GM12878 (cell line): Measurements from ENCODE around the gene AP1B1. TPM values are rescaled to one million over a fixed set of nuclear protein-coding genes. Genes with fewer than 3 reads are reported as not detected.

Experiments
- ATAC-seq: fragments of 200-7000 bp; cut with Tn5 transposase; 3 replicates; pipeline ENCODE4 v1.9.1; 2020; ENCODE audit warnings: mild to moderate bottlenecking, moderate library complexity
- BruUV-seq: library from RNA; stranded (reverse); fragments of 400-500 nt; replicated peaks from 2 replicates; lab custom pipeline; 2021; lab: Mats Ljungman, UMichigan
- CTCF ChIA-PET: fragments of 300-600 bp; sonication (Branson Sonifier 250); formaldehyde crosslinking; extraction: SDS; loops from one replicate; lab custom pipeline; 2021; ENCODE audit warnings: inconsistent platforms; lab: Yijun Ruan, JAX
- POLR2A ChIA-PET: fragments of 350-600 bp; formaldehyde crosslinking; extraction: SDS; loops from one replicate; lab custom pipeline; 2021; ENCODE audit warnings: inconsistent platforms; lab: Charles Lee
- RAD21 ChIA-PET: fragments of 300-600 bp; sonication (Branson Sonifier 250); formaldehyde crosslinking; loops from one replicate; lab custom pipeline; 2023; ENCODE audit warnings: antibody characterized with exemption; ENCODE audit not compliant: unreplicated experiment; lab: Charles Lee
- SMC1A ChIA-PET: fragments of 300-600 bp; sonication (Branson Sonifier 250); formaldehyde crosslinking; loops from one replicate; lab custom pipeline; 2023; ENCODE audit not compliant: unreplicated experiment, uncharacterized antibody; lab: Charles Lee
- DNase-seq: peaks from one replicate; pipeline ENCODE4 v3.0.0-alpha.2; 2011; ENCODE audit warnings: low read depth, low spot score
- FAIRE-seq: peaks from 3 replicates; lab custom pipeline; 2011; peaks lifted over from hg19 to GRCh38; lab: Jason Lieb, UNC
- H2AFZ ChIP-seq: 2 replicates; pipeline ENCODE4 v1.6.0; 2011; ENCODE audit warnings: low read depth, low read length, control low read depth; ENCODE audit not compliant: control insufficient read depth
- H3K27ac ChIP-seq: 2 replicates; pipeline ENCODE4 v1.5.1; 2011; ENCODE audit warnings: control low read depth; ENCODE audit not compliant: control insufficient read depth, insufficient read depth
- H3K27me3 ChIP-seq, 2 experiments: replicated peaks in 1 of 2; 2 replicates each; pipeline versions ENCODE4 v1.6.0 to v1.6.1; 2011; ENCODE audit warnings: low read length in 1 of 2; ENCODE audit not compliant: control insufficient read depth in 2 of 2, insufficient read depth in 2 of 2
- H3K36me3 ChIP-seq, 2 experiments: 2 replicates each; pipeline ENCODE4 v1.5.1; 2011; ENCODE audit warnings: low read length in 1 of 2; ENCODE audit not compliant: control insufficient read depth in 2 of 2, insufficient read depth in 2 of 2
- H3K4me1 ChIP-seq: 2 replicates; pipeline ENCODE4 v1.6.1; 2011; ENCODE audit warnings: mild to moderate bottlenecking, low read length, moderate library complexity, mixed read lengths; ENCODE audit not compliant: control insufficient read depth, insufficient read depth
- H3K4me2 ChIP-seq: 2 replicates; pipeline ENCODE4 v1.6.0; 2011; ENCODE audit warnings: control low read depth; ENCODE audit not compliant: control insufficient read depth, insufficient read depth
- H3K4me3 ChIP-seq: fragments of 200-600 bp; sonication (generic); 2 replicates; pipeline ENCODE4 v1.5.1; 2016
- H3K79me2 ChIP-seq: 2 replicates; pipeline ENCODE4 v1.6.0; 2011; ENCODE audit warnings: low read length; ENCODE audit not compliant: control insufficient read depth, insufficient read depth
- H3K9ac ChIP-seq: 2 replicates; pipeline ENCODE4 v1.8.0; 2011; ENCODE audit warnings: low read length, control low read depth, mixed read lengths; ENCODE audit not compliant: control insufficient read depth, insufficient read depth
- H3K9me3 ChIP-seq: replicated peaks from 3 replicates; pipeline ENCODE4 v1.5.1; 2011; ENCODE audit warnings: mild to moderate bottlenecking, low read length; ENCODE audit not compliant: control insufficient read depth, insufficient read depth
- H4K20me1 ChIP-seq: 2 replicates; pipeline ENCODE4 v1.6.0; 2011; ENCODE audit not compliant: control insufficient read depth, insufficient read depth
- ATF7 ChIP-seq: fragments of 450-650 bp; IDR thresholded peaks from 2 replicates; pipeline ENCODE4 v1.6.1; 2016; ENCODE audit warnings: low read depth, mild to moderate bottlenecking
- DPF2 ChIP-seq: fragments of 450-650 bp; IDR thresholded peaks from 2 replicates; pipeline ENCODE4 v1.6.1; 2017; ENCODE audit warnings: mild to moderate bottlenecking
- NBN ChIP-seq: fragments of 450-650 bp; IDR thresholded peaks from 2 replicates; pipeline ENCODE4 v1.6.1; 2016
- POLR2A ChIP-seq: IDR thresholded peaks from 2 replicates; pipeline ENCODE4 v1.6.1; 2011; ENCODE audit warnings: low read depth, mild to moderate bottlenecking, low read length
- POLR2AphosphoS5 ChIP-seq: IDR thresholded peaks from 2 replicates; pipeline ENCODE4 v1.6.1; 2011; ENCODE audit warnings: mild to moderate bottlenecking, low read length, inconsistent platforms
- RCOR1 ChIP-seq: conservative IDR thresholded peaks from 2 replicates; pipeline ENCODE4 v1.6.1; 2012; ENCODE audit warnings: low read depth, low read length, improper control_type of control experiment
- RFX5 ChIP-seq: IDR thresholded peaks from 2 replicates; pipeline ENCODE4 v1.6.1; 2011; ENCODE audit warnings: low read depth, low read length, improper control_type of control experiment
- TBL1XR1 ChIP-seq: IDR thresholded peaks from 2 replicates; pipeline ENCODE4 v1.6.1; 2012; ENCODE audit warnings: low read depth, low read length, improper control_type of control experiment
- ZNF207 ChIP-seq: fragments of 450-650 bp; IDR thresholded peaks from 2 replicates; pipeline ENCODE4 v1.6.1; 2014; ENCODE audit warnings: antibody characterized with exemption, mild to moderate bottlenecking, borderline replicate concordance
- WGBS: methylation state at CpG from one replicate; pipeline ENCODE4 v1.1.6; 2016; ENCODE audit warnings: low lambda C conversion rate; ENCODE audit not compliant: insufficient replicate concordance, insufficient coverage; ENCODE audit errors: missing lambda C conversion rate; 5-methylcytosine and 5-hydroxymethylcytosine counted together
- in situ Hi-C: fragments of 300-500 bp; cut with MboI; formaldehyde crosslinking; loops from 9 replicates; pipeline ENCODE4 v1.14.3; 2018; ENCODE audit warnings: mixed read lengths
- intact Hi-C: fragments of 100-400 bp; cut with micrococcal nuclease; formaldehyde crosslinking; loops from one replicate; pipeline ENCODE4 v1.14.2; 2022; ENCODE audit not compliant: unreplicated experiment
- polyA plus RNA-seq, 11 experiments: library from polyadenylated mRNA; depleted of rRNA in 4 of 11; unstranded in 6 of 11; stranded (reverse) in 5 of 11; fragments of >200 nt; fragmentation: Nextera tagmentation in 4 of 11; fragmentation: Illumina TruSeq in 1 of 11; extraction: Ambion mirVana in 4 of 11; extraction: Trizol in 1 of 11; gene quantifications; 1 replicate in 1 of 11; 2 replicates in 10 of 11; pipeline versions ENCODE4 v1.2.1 to v1.2.3, GENCODE V29; 2011 to 2016; ENCODE audit warnings: inconsistent platforms in 2 of 11, missing spikeins in 2 of 11, low read depth in 1 of 11
- total RNA-seq, 4 experiments: library from RNA; depleted of rRNA in 3 of 4; stranded (reverse); fragments of >200 nt in 3 of 4; fragmentation: Illumina TruSeq in 1 of 4; extraction: Trizol in 1 of 4; gene quantifications; 2 replicates each; pipeline versions ENCODE4 v1.2.1 to v1.2.3, GENCODE V29; 2013 to 2021
- TF ChIP-seq, protein P1 (sequence below): fragments of 450-650 bp; IDR thresholded peaks from 2 replicates; pipeline ENCODE4 v1.6.1; 2016; ENCODE audit warnings: mild to moderate bottlenecking
- TF ChIP-seq, protein P2 (sequence below): IDR thresholded peaks from 2 replicates; pipeline ENCODE4 v1.6.1; 2012; ENCODE audit warnings: mild to moderate bottlenecking, low read depth, low read length

Gene AP1B1
- total and polyA plus RNA-seq, 10 of the 15 experiments (the other 5 are each of a cell fraction or from before 2014, with no cell fraction given): 2.1 to 98.6 (median 57.8) TPM

DNA sequence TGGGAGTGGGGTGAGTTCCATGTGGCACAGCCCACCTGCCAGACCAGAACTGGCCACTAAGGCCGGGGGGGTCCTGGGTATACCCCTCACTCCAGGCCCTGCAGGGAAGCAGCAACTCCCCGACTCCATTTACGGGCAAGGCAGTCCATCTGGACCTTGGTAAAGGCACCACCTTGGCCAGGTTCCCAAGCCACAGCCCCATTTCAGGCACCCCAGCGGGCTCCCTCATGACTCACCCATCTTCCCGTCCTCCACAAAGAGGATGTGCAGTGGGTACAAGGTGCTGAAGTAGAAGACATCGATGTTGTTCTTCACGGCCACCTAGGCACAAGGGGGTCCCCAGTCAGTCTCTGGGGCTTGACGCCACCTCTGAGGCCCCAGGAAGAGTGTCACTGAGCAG is 57.2 kb downstream of the AP1B1 start:
- H3K9ac ChIP-seq: no peak overlapping the region
- no peaks in the 10 kb centered on the region for H3K9me3 ChIP-seq
- no peak overlapping the region for H3K4me3 ChIP-seq
- BruUV-seq: no TSS peak
- H3K4me1 ChIP-seq: no peaks in the 10 kb centered on the region
- H3K27me3 ChIP-seq: no peaks in the 10 kb centered on the region
- FAIRE-seq (no peak), ATAC-seq (no peak)
- ChIA-PET CTCF (no interaction called here), RAD21 (no interaction called here), SMC1A (no interaction called here)
- no peak overlapping the region for H3K27ac ChIP-seq
- in situ Hi-C loops (no loop called here), intact Hi-C loops (no loop called here)
- H4K20me1 ChIP-seq: no peaks in the 10 kb centered on the region
- no peak overlapping the region for H3K4me2 ChIP-seq
- TF ChIP-seq, protein P1, sequence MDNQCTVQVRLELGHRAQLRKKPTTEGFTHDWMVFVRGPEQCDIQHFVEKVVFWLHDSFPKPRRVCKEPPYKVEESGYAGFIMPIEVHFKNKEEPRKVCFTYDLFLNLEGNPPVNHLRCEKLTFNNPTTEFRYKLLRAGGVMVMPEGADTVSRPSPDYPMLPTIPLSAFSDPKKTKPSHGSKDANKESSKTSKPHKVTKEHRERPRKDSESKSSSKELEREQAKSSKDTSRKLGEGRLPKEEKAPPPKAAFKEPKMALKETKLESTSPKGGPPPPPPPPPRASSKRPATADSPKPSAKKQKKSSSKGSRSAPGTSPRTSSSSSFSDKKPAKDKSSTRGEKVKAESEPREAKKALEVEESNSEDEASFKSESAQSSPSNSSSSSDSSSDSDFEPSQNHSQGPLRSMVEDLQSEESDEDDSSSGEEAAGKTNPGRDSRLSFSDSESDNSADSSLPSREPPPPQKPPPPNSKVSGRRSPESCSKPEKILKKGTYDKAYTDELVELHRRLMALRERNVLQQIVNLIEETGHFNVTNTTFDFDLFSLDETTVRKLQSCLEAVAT: no peak
- TF ChIP-seq, protein P2, sequence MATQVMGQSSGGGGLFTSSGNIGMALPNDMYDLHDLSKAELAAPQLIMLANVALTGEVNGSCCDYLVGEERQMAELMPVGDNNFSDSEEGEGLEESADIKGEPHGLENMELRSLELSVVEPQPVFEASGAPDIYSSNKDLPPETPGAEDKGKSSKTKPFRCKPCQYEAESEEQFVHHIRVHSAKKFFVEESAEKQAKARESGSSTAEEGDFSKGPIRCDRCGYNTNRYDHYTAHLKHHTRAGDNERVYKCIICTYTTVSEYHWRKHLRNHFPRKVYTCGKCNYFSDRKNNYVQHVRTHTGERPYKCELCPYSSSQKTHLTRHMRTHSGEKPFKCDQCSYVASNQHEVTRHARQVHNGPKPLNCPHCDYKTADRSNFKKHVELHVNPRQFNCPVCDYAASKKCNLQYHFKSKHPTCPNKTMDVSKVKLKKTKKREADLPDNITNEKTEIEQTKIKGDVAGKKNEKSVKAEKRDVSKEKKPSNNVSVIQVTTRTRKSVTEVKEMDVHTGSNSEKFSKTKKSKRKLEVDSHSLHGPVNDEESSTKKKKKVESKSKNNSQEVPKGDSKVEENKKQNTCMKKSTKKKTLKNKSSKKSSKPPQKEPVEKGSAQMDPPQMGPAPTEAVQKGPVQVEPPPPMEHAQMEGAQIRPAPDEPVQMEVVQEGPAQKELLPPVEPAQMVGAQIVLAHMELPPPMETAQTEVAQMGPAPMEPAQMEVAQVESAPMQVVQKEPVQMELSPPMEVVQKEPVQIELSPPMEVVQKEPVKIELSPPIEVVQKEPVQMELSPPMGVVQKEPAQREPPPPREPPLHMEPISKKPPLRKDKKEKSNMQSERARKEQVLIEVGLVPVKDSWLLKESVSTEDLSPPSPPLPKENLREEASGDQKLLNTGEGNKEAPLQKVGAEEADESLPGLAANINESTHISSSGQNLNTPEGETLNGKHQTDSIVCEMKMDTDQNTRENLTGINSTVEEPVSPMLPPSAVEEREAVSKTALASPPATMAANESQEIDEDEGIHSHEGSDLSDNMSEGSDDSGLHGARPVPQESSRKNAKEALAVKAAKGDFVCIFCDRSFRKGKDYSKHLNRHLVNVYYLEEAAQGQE: no peak
- TF ChIP-seq POLR2A (no peak), TBL1XR1 (no peak), POLR2AphosphoS5 (no peak), ZNF207 (no peak), DPF2 (no peak), RCOR1 (no peak), RFX5 (no peak), NBN (no peak), ATF7 (no peak)
- TF ChIP-seq, all 136 proteins: peak for 0
- Histone ChIP-seq H3K79me2 (no peaks in the 10 kb centered on the region), H2AFZ (no peak overlapping the region), H3K36me3 (peaks cover 8 to 57% of the 10 kb centered on the region in 2 experiments; a peak in 3 of 4 replicates)
- POLR2A ChIA-PET: no interaction called here
- no peak for DNase-seq
- 79% methylated on average over 8 of the region's 8 CpGs for WGBS
